T-helper 9 cell (primary cell): Measurements from ENCODE around the gene IQCK.

ENCODE experiments used
- DNase-seq: peaks from one replicate; pipeline ENCODE4 v3.0.0-alpha.2; 2020

Gene IQCK

GRCh38 chr16:19722269-19722952, 4.3 kb downstream of the IQCK start:
- no peak for DNase-seq

- no peak for DNase-seq
Observed at GRCh38 chr16:19722981-19723380, 4.9 kb downstream of the IQCK start.

GRCh38 chr16:19728636-19728965, 10.5 kb downstream of the IQCK start:
- DNase-seq, result no peak

- DNase-seq, result no peak
Observed at GRCh38 chr16:19733551-19733950, 15.5 kb downstream of the IQCK start.

GRCh38 chr16:19735074-19735867, 17.2 kb downstream of the IQCK start:
- DNase-seq, result no peak

- DNase-seq, result no peak
Observed at GRCh38 chr16:19737306-19738038, 19.4 kb downstream of the IQCK start.

DNA sequence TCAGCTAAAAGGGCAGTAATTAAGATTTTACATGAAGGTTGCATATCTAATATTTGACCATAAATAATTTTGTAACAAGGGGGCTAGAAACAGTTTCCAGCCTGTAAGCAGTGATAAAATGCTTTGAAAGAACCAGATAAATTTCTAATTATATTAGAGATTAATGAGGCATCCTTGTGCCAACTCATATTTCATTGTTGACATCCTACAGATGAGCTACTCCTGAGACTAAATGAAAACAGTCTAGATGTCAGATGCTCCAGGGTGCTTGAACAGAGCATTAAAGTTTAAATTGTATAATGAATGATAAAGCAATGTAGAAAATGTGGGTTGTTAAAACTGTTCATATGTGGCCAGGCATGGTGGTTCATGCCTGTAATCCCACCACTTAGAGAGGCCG, 23.3 kb downstream of the IQCK start:
- DNase-seq, result no peak

DNA sequence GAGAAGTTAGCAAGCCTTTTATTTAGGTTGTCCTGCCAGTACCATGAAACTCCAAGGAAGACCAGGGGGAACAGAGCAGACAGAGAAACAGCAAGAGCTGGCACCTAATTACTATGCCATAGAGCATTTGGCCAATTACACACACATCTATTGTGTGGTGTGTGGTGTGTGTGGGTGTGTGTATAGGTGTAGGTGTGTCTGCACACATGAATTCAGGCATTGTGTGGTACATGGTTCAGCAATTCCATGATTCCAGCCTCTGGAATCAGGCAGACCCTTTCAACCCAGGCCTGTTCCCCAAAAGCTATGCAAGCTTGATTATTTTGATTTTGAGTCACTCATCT, 25.7 kb downstream of the IQCK start:
- no peak for DNase-seq

DNA sequence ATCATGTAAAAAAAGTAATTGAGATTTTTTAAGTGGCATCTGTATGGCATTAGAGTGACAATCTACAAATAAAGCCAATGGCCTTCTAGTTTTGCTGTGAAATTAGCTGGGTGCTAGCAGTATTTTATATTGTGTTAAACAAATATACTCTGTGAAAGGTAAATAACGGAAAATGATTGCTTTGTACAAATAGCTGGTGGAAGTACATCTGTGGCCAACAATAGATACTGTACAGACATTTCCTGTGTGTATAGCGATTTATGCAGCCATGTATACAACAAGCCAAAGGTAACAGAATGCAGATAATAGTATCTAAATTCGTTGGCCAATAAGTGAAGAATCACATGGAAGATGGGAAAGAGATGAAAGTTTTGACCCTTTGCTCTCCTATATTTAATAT, 26.6 kb downstream of the IQCK start:
- DNase-seq, result no peak

GRCh38 chr16:19745286-19746010, 27.4 kb downstream of the IQCK start:
- DNase-seq, result no peak

GRCh38 chr16:19746561-19746960, 28.5 kb downstream of the IQCK start:
- DNase-seq, result no peak

DNA sequence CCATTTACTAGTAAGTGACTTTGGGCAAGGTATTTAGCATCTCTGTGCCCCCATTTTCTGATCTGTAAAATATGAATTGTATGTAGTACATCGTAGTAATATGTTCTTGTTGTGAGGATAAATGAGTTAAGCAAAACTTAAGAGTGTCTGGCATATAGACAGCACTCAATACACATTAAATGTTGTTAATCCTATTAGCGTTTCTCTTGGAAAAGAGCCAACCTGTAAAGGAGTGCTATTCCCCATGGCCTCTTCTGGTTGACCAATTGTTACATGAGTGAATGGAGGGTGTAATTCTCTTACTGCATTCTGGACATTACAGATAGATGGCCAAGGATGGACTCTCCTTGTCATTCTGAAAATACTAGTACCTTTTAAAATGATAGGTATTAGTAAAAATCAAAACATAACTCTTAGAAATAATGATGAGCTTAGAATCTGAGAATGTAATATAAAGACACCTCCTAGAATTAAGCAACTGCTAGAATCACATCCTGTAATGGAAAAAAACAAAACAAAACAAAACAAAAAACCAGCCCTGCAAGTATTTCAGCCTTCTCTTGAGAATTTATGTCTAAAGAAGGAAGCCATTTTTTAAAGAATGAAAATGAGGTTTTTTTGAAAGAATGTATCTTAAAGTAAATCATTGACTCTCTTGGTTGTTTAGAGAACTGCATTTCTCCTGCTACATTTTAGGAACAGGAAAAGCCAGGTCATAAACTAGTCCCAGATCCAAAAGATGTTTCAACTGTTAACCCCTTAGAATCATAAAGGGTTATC, 30.5 kb downstream of the IQCK start:
- no peak for DNase-seq

DNA sequence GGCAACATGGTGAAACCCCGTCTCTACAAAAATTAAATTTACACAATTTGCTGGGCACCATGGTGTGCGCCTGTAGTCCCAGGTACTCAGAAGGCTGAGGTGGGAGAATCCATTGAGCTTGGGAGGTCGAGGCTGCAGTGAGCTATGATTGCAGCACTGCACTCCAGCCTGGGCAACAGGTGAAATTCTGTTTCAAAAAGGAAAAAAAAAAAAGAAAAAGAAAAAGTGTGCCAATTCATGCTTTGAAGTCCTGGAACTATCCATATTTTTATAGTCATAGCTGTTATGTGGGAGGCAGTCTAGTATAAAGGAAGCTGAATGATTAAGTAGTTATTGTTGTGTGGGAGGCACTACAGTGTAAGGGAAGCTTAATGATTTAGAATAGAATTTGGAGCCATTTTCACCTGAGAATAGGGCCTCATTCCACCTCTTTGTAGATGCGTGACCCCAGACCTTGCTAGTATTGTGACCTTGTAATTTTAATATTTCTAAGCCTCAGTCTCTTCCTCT, 31.6 kb downstream of the IQCK start:
- DNase-seq, result no peak

- DNase-seq, result no peak
Observed at GRCh38 chr16:19751478-19752385, 33.7 kb downstream of the IQCK start.

- no peak for DNase-seq
Observed at GRCh38 chr16:19753815-19754643, 36.0 kb downstream of the IQCK start.

DNA sequence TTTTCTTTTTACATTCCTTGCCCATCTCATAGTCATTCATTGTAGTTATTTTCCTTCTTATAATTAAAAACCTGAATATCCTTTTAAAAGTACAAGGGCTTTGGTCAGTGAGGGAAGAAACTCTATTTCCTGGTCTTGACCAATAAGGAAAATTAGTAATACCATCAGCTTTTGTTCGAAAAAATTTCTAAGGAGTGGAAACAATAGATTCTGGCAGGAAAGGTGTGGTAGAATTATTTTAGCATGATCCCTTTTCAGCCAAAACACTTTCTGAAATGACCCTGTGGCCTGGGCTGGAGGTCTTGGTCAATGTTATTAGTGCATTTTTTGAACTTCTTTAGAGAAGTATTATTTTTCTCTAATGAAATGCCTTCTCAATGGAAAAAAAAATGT, 36.6 kb downstream of the IQCK start:
- DNase-seq, result no peak

GRCh38 chr16:19755268-19755667, 37.2 kb downstream of the IQCK start:
- no peak for DNase-seq

- no peak for DNase-seq
Observed at GRCh38 chr16:19757026-19757425, 39.0 kb downstream of the IQCK start.

DNA sequence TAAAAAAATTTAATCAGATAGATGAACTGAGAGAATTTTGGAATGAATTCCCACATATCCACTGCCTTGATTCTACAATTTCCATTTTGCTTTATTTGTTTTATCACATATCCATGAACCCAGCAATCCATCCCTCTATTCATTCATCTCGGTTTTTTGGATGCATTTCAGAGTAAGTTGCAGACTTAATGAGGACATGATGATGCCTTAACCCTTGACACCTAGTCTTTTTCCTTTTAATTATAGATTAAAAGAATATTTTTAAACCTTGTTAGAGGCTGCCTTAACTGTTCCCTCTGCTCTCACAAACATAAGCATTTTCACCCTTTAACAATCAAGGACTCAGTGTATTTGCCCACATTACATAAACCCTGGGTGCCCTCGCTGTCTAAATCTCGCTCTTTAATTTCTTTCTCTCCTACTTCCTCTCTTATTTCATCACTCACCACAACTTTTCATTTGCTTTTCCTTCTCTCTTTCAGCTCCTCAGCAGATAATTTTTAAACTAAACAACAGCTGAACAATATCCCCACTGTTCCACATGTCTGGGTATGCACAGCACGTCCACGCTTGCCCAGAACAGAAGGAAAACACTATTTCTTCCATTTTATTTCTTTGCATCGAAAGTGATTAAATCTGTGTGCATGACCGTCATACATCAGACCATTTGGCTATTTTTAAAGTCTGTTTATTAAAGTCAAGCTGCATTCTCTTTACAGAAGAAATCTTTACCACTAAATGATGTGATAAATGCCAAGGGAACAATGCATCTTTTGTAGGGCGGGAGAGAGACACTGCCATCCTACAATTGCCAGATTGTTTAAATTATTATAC, 39.9 kb downstream of the IQCK start:
- DNase-seq, result no peak
